Measurements from ENCODE around the gene VAT1L.

VAT1L gene

GRCh38 chr16:77898671-77899211 is 110.4 kb downstream of the VAT1L start:
- Histone ChIP-seq H3K9me3 (no peaks in the 10 kb centered on the region), H3K36me3 (no peaks in the 10 kb centered on the region), H3K27ac (no peak overlapping the region), H3K4me3 (ENCODE audit: low read depth in 1 of 2, low read length in 1 of 2) (no peak overlapping the region), H3K4me1 (ENCODE audit: control insufficient read depth in 1 of 2, insufficient read depth in 1 of 2, low read depth in 1 of 2, low read length in 1 of 2) (no peaks in the 10 kb centered on the region), H3K27me3 (no peaks in the 10 kb centered on the region)
- TF ChIP-seq CTCF (IDR thresholded peaks at IDR 0.05), result no peak

GRCh38 chr16:77899416-77899815 is 111.1 kb downstream of the VAT1L start:
- Histone ChIP-seq H3K4me1 (ENCODE audit: control insufficient read depth in 1 of 2, insufficient read depth in 1 of 2, low read depth in 1 of 2, low read length in 1 of 2) (no peaks in the 10 kb centered on the region), H3K4me3 (ENCODE audit: low read depth in 1 of 2, low read length in 1 of 2) (no peak overlapping the region), H3K27me3 (no peaks in the 10 kb centered on the region), H3K36me3 (no peaks in the 10 kb centered on the region), H3K9me3 (no peaks in the 10 kb centered on the region), H3K27ac (no peak overlapping the region)
- TF ChIP-seq CTCF (IDR thresholded peaks at IDR 0.05), result no peak

- no peaks in the 10 kb centered on the region for H3K36me3 ChIP-seq
- H3K4me3 ChIP-seq (ENCODE audit: low read depth in 1 of 2, low read length in 1 of 2), result no peak overlapping the region
- no peaks in the 10 kb centered on the region for H3K4me1 ChIP-seq (ENCODE audit: control insufficient read depth in 1 of 2, insufficient read depth in 1 of 2, low read depth in 1 of 2, low read length in 1 of 2)
- no peak overlapping the region for H3K27ac ChIP-seq
- H3K27me3 ChIP-seq, result no peaks in the 10 kb centered on the region
- no peaks in the 10 kb centered on the region for H3K9me3 ChIP-seq
- no peak for TF ChIP-seq CTCF (IDR thresholded peaks at IDR 0.05)
These were observed 117.1 kb downstream of the VAT1L start for GRCh38 chr16:77905374-77905920.

GRCh38 chr16:77910021-77910420 is 121.7 kb downstream of the VAT1L start:
- no peaks in the 10 kb centered on the region for H3K9me3 ChIP-seq
- TF ChIP-seq CTCF (IDR thresholded peaks at IDR 0.05), result no peak
- no peaks in the 10 kb centered on the region for H3K27me3 ChIP-seq
- no peak overlapping the region for H3K27ac ChIP-seq
- H3K4me1 ChIP-seq (ENCODE audit: control insufficient read depth in 1 of 2, insufficient read depth in 1 of 2, low read depth in 1 of 2, low read length in 1 of 2), result no peaks in the 10 kb centered on the region
- no peaks in the 10 kb centered on the region for H3K36me3 ChIP-seq
- no peak overlapping the region for H3K4me3 ChIP-seq (ENCODE audit: low read depth in 1 of 2, low read length in 1 of 2)

GRCh38 chr16:77912617-77913016 is 124.3 kb downstream of the VAT1L start:
- Histone ChIP-seq H3K4me3 (ENCODE audit: low read depth in 1 of 2, low read length in 1 of 2) (no peak overlapping the region), H3K4me1 (ENCODE audit: control insufficient read depth in 1 of 2, insufficient read depth in 1 of 2, low read depth in 1 of 2, low read length in 1 of 2) (no peaks in the 10 kb centered on the region)
- TF ChIP-seq CTCF (IDR thresholded peaks at IDR 0.05), result no peak

More at GRCh38 chr16:77912617-77913016, 124.3 kb downstream of the VAT1L start:
- H3K27ac ChIP-seq, result no peak overlapping the region
- H3K27me3 ChIP-seq, result no peaks in the 10 kb centered on the region
- H3K9me3 ChIP-seq, result no peaks in the 10 kb centered on the region
- no peaks in the 10 kb centered on the region for H3K36me3 ChIP-seq
